Measurements from ENCODE around the gene KCNH2. TPM values are rescaled to one million over a fixed set of nuclear protein-coding genes. Genes with fewer than 3 reads are reported as not detected.

Gene KCNH2
- total and polyA plus RNA-seq, 10 of the 15 experiments (the other 5 are each of a cell fraction or from before 2014, with no cell fraction given), result 0.04 to 0.24 (median 0.17) TPM; not detected in 6

DNA sequence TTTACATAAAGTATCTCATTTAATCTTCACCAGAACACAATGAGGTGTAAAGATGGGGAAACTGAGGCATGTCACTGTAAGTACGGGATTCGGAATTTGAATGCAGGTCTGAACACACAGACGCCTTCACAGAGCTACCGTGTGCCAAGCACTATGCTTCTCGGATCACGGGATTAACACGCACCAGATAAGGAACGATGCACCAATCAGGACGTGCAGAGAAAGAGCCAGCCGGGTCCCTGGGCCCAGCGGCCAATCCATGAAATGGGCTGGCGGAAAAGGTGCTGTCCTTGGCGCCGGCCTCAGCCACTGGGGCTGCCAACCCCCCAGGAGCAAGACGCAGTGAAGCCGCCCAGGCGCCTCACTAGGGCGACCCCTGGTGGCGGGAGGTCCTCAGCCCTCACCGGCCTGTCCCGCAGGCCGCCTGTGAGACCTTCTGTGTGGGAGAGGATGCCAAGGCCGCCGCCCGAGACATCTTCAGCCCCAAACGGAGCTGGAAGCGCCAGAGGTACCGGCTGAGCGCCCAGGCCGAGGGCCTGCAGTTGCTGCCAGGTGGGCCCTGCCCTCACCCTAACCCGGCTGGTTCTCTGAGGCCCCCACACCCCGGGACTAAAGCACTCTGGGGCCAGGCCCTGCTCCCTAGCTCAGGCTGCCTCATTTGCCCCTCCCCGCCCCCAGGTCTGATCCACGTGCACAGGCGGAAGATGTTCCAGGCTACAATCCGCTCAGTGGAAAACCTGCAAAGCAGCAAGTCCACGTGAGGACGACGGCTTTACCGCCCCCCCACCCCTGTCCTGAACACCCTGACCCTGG, 30.6 kb upstream of the KCNH2 start (continued):
- TF ChIP-seq, protein P1, sequence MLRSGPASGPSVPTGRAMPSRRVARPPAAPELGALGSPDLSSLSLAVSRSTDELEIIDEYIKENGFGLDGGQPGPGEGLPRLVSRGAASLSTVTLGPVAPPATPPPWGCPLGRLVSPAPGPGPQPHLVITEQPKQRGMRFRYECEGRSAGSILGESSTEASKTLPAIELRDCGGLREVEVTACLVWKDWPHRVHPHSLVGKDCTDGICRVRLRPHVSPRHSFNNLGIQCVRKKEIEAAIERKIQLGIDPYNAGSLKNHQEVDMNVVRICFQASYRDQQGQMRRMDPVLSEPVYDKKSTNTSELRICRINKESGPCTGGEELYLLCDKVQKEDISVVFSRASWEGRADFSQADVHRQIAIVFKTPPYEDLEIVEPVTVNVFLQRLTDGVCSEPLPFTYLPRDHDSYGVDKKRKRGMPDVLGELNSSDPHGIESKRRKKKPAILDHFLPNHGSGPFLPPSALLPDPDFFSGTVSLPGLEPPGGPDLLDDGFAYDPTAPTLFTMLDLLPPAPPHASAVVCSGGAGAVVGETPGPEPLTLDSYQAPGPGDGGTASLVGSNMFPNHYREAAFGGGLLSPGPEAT (IDR thresholded peaks at IDR 0.05; ENCODE audit: low read depth), result no peak
- TF ChIP-seq MYC (IDR thresholded peaks at IDR 0.05; ENCODE audit: insufficient read depth, insufficient read length, insufficient replicate concordance, low read length, severe bottlenecking) (no peak), KLF5 (IDR thresholded peaks at IDR 0.05; ENCODE audit: partially characterized antibody) (peak; percentile 22), ZSCAN29 (IDR thresholded peaks at IDR 0.05) (no peak), BACH1 (IDR thresholded peaks at IDR 0.05; ENCODE audit: borderline replicate concordance) (no peak; the same call in 1 of the 2 replicates), ATF7 (IDR thresholded peaks at IDR 0.05; ENCODE audit: low read depth) (no peak), STAT3 (IDR thresholded peaks at IDR 0.05; ENCODE audit: low read depth, low read length) (no peak), MYB (IDR thresholded peaks at IDR 0.05; ENCODE audit: borderline replicate concordance, low read depth, low read length) (no peak), MEF2A (IDR thresholded peaks at IDR 0.05; ENCODE audit: insufficient read depth, low read depth, low read length) (no peak), EP300 (IDR thresholded peaks at IDR 0.05; ENCODE audit: borderline replicate concordance in 1 of 2, control insufficient read depth in 1 of 2, low read depth in 2 of 2, low read length in 2 of 2) (0 out of 4 replicates have a peak, but pooled peaks of 1 of the 2 experiments have one; percentile 19), FOS (IDR thresholded peaks at IDR 0.05; ENCODE audit: borderline replicate concordance, extremely low read depth, insufficient read length) (no peak), JUND (IDR thresholded peaks at IDR 0.05; ENCODE audit: low read depth, low read length) (0 out of 2 replicates have a peak, but pooled peaks have one; percentile 25), LARP7 (IDR thresholded peaks at IDR 0.05) (peak; percentile 64), KDM1A (IDR thresholded peaks at IDR 0.05; ENCODE audit: borderline replicate concordance) (no peak), HSF1 (IDR thresholded peaks at IDR 0.05; ENCODE audit: low read depth, low read length) (no peak), RBBP5 (conservative IDR thresholded peaks at IDR 0.05) (no peak), YY1 (IDR thresholded peaks at IDR 0.05; ENCODE audit: low read depth, low read length) (peak; percentile 43; the same call in 1 of the 2 replicates)
- TF ChIP-seq, protein P2, sequence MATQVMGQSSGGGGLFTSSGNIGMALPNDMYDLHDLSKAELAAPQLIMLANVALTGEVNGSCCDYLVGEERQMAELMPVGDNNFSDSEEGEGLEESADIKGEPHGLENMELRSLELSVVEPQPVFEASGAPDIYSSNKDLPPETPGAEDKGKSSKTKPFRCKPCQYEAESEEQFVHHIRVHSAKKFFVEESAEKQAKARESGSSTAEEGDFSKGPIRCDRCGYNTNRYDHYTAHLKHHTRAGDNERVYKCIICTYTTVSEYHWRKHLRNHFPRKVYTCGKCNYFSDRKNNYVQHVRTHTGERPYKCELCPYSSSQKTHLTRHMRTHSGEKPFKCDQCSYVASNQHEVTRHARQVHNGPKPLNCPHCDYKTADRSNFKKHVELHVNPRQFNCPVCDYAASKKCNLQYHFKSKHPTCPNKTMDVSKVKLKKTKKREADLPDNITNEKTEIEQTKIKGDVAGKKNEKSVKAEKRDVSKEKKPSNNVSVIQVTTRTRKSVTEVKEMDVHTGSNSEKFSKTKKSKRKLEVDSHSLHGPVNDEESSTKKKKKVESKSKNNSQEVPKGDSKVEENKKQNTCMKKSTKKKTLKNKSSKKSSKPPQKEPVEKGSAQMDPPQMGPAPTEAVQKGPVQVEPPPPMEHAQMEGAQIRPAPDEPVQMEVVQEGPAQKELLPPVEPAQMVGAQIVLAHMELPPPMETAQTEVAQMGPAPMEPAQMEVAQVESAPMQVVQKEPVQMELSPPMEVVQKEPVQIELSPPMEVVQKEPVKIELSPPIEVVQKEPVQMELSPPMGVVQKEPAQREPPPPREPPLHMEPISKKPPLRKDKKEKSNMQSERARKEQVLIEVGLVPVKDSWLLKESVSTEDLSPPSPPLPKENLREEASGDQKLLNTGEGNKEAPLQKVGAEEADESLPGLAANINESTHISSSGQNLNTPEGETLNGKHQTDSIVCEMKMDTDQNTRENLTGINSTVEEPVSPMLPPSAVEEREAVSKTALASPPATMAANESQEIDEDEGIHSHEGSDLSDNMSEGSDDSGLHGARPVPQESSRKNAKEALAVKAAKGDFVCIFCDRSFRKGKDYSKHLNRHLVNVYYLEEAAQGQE (IDR thresholded peaks at IDR 0.05; ENCODE audit: low read depth, low read length), result no peak; the same call in 1 of the 2 replicates
- TF ChIP-seq, protein P3, sequence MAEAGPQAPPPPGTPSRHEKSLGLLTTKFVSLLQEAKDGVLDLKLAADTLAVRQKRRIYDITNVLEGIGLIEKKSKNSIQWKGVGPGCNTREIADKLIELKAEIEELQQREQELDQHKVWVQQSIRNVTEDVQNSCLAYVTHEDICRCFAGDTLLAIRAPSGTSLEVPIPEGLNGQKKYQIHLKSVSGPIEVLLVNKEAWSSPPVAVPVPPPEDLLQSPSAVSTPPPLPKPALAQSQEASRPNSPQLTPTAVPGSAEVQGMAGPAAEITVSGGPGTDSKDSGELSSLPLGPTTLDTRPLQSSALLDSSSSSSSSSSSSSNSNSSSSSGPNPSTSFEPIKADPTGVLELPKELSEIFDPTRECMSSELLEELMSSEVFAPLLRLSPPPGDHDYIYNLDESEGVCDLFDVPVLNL (IDR thresholded peaks at IDR 0.05; ENCODE audit: low read depth, low read length), result no peak
- TF ChIP-seq, protein P4, sequence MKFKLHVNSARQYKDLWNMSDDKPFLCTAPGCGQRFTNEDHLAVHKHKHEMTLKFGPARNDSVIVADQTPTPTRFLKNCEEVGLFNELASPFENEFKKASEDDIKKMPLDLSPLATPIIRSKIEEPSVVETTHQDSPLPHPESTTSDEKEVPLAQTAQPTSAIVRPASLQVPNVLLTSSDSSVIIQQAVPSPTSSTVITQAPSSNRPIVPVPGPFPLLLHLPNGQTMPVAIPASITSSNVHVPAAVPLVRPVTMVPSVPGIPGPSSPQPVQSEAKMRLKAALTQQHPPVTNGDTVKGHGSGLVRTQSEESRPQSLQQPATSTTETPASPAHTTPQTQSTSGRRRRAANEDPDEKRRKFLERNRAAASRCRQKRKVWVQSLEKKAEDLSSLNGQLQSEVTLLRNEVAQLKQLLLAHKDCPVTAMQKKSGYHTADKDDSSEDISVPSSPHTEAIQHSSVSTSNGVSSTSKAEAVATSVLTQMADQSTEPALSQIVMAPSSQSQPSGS (IDR thresholded peaks at IDR 0.05; ENCODE audit: low read length), result no peak
